ENCODE results near the gene METAP1D.

DNA sequence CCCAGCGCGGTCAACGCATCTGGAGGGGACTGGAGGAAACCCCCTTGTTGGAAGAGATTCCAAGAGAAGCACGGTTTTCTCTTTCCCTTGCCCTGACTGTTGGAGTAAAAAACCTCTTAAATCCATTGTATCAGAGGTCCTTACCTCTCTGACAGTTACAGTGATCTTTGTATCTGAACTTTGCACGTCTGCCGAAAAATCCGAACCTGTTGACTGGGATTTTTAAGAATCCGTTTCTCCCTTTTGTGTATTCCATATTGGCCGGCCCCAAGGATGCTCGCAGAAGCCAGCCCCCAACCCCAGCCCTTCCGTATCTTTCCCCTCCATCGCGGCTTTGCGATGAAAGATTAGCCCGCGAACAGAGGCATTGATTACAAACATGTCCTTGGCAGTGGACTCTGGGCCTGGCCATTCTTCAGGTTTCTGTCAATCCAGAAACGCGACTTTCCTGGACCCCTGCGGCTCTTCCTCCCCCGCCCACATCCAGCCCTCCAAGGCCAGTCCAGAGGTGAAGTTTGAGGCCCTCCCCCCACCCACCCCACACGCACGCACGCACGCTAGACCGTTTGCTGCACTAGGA is 81.0 kb downstream of the METAP1D start:
- no peak for TF ChIP-seq EZH2phosphoT487 (IDR thresholded peaks at IDR 0.05; ENCODE audit: low read depth)
- TF ChIP-seq, protein P1, sequence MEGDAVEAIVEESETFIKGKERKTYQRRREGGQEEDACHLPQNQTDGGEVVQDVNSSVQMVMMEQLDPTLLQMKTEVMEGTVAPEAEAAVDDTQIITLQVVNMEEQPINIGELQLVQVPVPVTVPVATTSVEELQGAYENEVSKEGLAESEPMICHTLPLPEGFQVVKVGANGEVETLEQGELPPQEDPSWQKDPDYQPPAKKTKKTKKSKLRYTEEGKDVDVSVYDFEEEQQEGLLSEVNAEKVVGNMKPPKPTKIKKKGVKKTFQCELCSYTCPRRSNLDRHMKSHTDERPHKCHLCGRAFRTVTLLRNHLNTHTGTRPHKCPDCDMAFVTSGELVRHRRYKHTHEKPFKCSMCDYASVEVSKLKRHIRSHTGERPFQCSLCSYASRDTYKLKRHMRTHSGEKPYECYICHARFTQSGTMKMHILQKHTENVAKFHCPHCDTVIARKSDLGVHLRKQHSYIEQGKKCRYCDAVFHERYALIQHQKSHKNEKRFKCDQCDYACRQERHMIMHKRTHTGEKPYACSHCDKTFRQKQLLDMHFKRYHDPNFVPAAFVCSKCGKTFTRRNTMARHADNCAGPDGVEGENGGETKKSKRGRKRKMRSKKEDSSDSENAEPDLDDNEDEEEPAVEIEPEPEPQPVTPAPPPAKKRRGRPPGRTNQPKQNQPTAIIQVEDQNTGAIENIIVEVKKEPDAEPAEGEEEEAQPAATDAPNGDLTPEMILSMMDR (IDR thresholded peaks at IDR 0.05; ENCODE audit: low read depth, low read length): no peak
